ENCODE measurements around the gene PCDHA1.

DNA sequence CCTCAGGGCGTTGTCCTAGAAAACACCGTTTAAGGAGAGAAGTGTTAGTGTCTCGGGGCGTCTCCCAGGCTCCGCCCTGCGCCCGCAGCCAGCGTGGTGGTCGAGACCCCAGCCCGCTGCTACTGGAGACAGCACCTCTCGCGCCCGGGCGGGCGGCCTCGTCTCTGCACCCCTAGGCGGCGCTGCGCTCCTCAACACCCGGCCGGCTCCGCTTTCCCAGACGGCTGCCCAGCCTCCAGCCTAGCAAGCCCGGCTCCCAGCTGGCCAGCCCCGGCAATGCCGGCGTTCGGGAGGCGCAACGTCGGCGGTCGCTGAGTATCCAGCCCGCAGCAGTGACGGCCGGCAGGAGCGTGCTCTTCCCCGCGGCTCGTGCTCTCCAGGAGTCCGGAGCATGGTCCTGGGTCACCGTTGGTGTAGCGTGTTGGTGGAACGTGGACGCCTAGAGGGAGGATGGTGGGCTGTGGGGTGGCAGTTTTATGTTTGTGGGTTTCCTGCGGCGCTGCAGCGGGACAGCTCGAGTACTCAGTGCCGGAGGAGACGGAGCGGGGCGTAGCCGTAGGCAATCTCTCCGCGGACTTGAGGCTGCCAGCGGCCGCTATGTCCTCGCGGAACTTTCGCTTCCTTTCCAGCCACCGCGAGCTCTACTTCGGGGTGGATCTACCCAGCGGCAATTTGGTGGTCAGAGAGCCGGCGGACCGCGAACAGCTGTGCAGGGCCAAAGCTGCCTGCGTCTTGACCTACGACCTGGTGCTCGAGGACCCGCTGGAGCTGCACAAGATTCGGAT, 140.7 kb downstream of the PCDHA1 start:
- TF ChIP-seq, protein P1, sequence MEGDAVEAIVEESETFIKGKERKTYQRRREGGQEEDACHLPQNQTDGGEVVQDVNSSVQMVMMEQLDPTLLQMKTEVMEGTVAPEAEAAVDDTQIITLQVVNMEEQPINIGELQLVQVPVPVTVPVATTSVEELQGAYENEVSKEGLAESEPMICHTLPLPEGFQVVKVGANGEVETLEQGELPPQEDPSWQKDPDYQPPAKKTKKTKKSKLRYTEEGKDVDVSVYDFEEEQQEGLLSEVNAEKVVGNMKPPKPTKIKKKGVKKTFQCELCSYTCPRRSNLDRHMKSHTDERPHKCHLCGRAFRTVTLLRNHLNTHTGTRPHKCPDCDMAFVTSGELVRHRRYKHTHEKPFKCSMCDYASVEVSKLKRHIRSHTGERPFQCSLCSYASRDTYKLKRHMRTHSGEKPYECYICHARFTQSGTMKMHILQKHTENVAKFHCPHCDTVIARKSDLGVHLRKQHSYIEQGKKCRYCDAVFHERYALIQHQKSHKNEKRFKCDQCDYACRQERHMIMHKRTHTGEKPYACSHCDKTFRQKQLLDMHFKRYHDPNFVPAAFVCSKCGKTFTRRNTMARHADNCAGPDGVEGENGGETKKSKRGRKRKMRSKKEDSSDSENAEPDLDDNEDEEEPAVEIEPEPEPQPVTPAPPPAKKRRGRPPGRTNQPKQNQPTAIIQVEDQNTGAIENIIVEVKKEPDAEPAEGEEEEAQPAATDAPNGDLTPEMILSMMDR (conservative IDR thresholded peaks at IDR 0.05; ENCODE audit: low read length), result no peak
- TF ChIP-seq EZH2phosphoT487 (IDR thresholded peaks at IDR 0.05; ENCODE audit: borderline replicate concordance), result no peak

All from Loucy (cell line).